ENCODE data around the gene MAZ.
"Not testable (repeated sequence)": the region's sequence is repeated elsewhere in the genome, so short reads cannot be mapped to it uniquely, and the experiment has no call there.

Gene MAZ

GRCh38 chr16:29784901-29785500 is 21.3 kb upstream of the MAZ start:
- DNase-seq (ENCODE audit: low spot score) = no peak

GRCh38 chr16:29787155-29787554 is 19.2 kb upstream of the MAZ start:
- not testable (repeated sequence) for DNase-seq (ENCODE audit: low spot score)

GRCh38 chr16:29789775-29790182 is 16.6 kb upstream of the MAZ start:
- DNase-seq (ENCODE audit: low spot score) = no peak

- DNase-seq (ENCODE audit: low spot score) = peak; percentile 99
These were observed 16.0 kb upstream of the MAZ start, which contains the start of gene KIF22 for GRCh38 chr16:29790183-29790948. KIF22 (plus strand) TSS chr16:29790751; CDS start chr16:29790760, 9 bp downstream.

GRCh38 chr16:29790949-29791844 is 15.1 kb upstream of the MAZ start:
- DNase-seq (ENCODE audit: low spot score) = no peak

- DNase-seq (ENCODE audit: low spot score) = no peak
These were observed 14.2 kb upstream of the MAZ start for GRCh38 chr16:29791845-29792807.

- not testable (repeated sequence) for DNase-seq (ENCODE audit: low spot score)
These were observed 13.2 kb upstream of the MAZ start for GRCh38 chr16:29793153-29793552.

- no peak for DNase-seq (ENCODE audit: low spot score)
These were observed 12.1 kb upstream of the MAZ start for GRCh38 chr16:29794231-29794710.

GRCh38 chr16:29802416-29802935 is 3.9 kb upstream of the MAZ start:
- no peak for DNase-seq (ENCODE audit: low spot score)

- DNase-seq (ENCODE audit: low spot score) = no peak
These were observed 2.3 kb upstream of the MAZ start for GRCh38 chr16:29804020-29804419.

GRCh38 chr16:29804455-29805231 is 1.7 kb upstream of the MAZ start:
- no peak for DNase-seq (ENCODE audit: low spot score)

GRCh38 chr16:29805232-29806098 is 864 bp upstream of the MAZ start:
- peak; percentile 96 for DNase-seq (ENCODE audit: low spot score)

GRCh38 chr16:29806641-29807425 is 504 bp downstream of the MAZ start:
- peak; percentile 66 for DNase-seq (ENCODE audit: low spot score)

GRCh38 chr16:29807426-29808218 is 1.3 kb downstream of the MAZ start:
- DNase-seq (ENCODE audit: low spot score) = peak; percentile 89

GRCh38 chr16:29808219-29808900 is 2.0 kb downstream of the MAZ start:
- no peak for DNase-seq (ENCODE audit: low spot score)

- no peak for DNase-seq (ENCODE audit: low spot score)
These were observed 2.9 kb downstream of the MAZ start for GRCh38 chr16:29809031-29809747.
